OCI-LY1 (cell line): ENCODE results near the gene FAM222A.

Source experiments
- CTCF ChIP-seq: fragments of 200-600 bp; sonication (generic), shearing (Covaris generic); IDR thresholded peaks from 2 replicates; pipeline ENCODE4 v1.5.1; 2017; ENCODE audit warnings: mild to moderate bottlenecking, antibody characterized with exemption, low read length, moderate library complexity, mixed read lengths
- EZH2 ChIP-seq: fragments of 200-600 bp; sonication (generic), shearing (Covaris generic); IDR thresholded peaks from 2 replicates; pipeline ENCODE4 v1.8.0; 2017; ENCODE audit warnings: borderline replicate concordance, mixed run types, mild to moderate bottlenecking, antibody characterized with exemption, low read length, moderate library complexity, mixed read lengths

- TF ChIP-seq CTCF (no peak), EZH2 (no peak)
Measured at GRCh38 chr12:109689426-109689825, 24.2 kb upstream of the FAM222A start.
